Thyroid gland (tissue), 4 donors: ENCODE data around the gene ITGA11.

Source experiments
- CTCF ChIP-seq, 6 experiments: fragments of 200-600 bp in 3 of 6; fragments of 450-650 bp in 3 of 6; sonication (generic) in 3 of 6; IDR thresholded peaks; one replicate each; pipeline ENCODE4 v1.5.1; 2016 to 2019; ENCODE audit warnings: antibody characterized with exemption in 6 of 6, mild to moderate bottlenecking in 2 of 6, inconsistent platforms in 1 of 6, moderate library complexity in 1 of 6
- POLR2A ChIP-seq, 2 donors: fragments of 450-650 bp; IDR thresholded peaks; one replicate each; pipeline ENCODE4 v1.6.1; 2017; ENCODE audit warnings: antibody characterized with exemption in 2 of 2, mild to moderate bottlenecking in 2 of 2, moderate library complexity in 1 of 2

GRCh38 chr15:68413363-68414205 lies 18.4 kb downstream of the ITGA11 start:
- TF ChIP-seq CTCF (IDR thresholded peaks at IDR 0.05) (no peak), POLR2A (IDR thresholded peaks at IDR 0.05) (no peak)
